GM23338 (cell line): Measurements from ENCODE around the gene TBC1D14. TPM values are rescaled to one million over a fixed set of nuclear protein-coding genes. Genes with fewer than 3 reads are reported as not detected.

Experiments used
- ATAC-seq: fragments of 200-7000 bp; cut with Tn5 transposase; 3 replicates; pipeline ENCODE4 v1.9.1; 2020
- DNase-seq: peaks from one replicate; pipeline ENCODE4 v3.0.0-alpha.2; 2015; ENCODE audit warnings: low spot score
- H2AFZ ChIP-seq: fragments of 200-600 bp; sonication (generic); 2 replicates; pipeline ENCODE4 v1.8.0; 2016; ENCODE audit warnings: antibody characterized with exemption, mild to moderate bottlenecking, moderate library complexity
- H3F3A ChIP-seq: fragments of 200-600 bp; sonication (generic); replicated peaks from 2 replicates; pipeline ENCODE4 v1.8.0; 2017; ENCODE audit warnings: antibody characterized with exemption, mixed run types, low read depth
- H3K27ac ChIP-seq: fragments of 200-600 bp; sonication (generic); 2 replicates; pipeline ENCODE4 v1.6.1; 2016; ENCODE audit warnings: low read depth
- H3K27me3 ChIP-seq: fragments of 200-600 bp; sonication (generic); 2 replicates; pipeline ENCODE4 v1.8.0; 2016; ENCODE audit warnings: mild to moderate bottlenecking, mixed run types, moderate library complexity; ENCODE audit not compliant: insufficient read depth
- H3K36me3 ChIP-seq: fragments of 200-600 bp; sonication (generic); 2 replicates; pipeline ENCODE4 v1.8.0; 2016; ENCODE audit warnings: mild to moderate bottlenecking; ENCODE audit not compliant: insufficient read depth
- H3K4me1 ChIP-seq: fragments of 200-600 bp; sonication (generic); 2 replicates; pipeline ENCODE4 v1.8.0; 2016; ENCODE audit warnings: mild to moderate bottlenecking, moderate library complexity; ENCODE audit not compliant: insufficient read depth
- H3K4me2 ChIP-seq: fragments of 200-600 bp; sonication (generic); 2 replicates; pipeline ENCODE4 v1.7.1; 2017; ENCODE audit warnings: mixed run types
- H3K4me3 ChIP-seq: fragments of 200-600 bp; sonication (generic); 2 replicates; pipeline ENCODE4 v1.6.1; 2016; ENCODE audit warnings: mixed run types
- H3K79me2 ChIP-seq: fragments of 200-600 bp; sonication (generic); replicated peaks from 2 replicates; pipeline ENCODE4 v1.8.0; 2017; ENCODE audit warnings: mild to moderate bottlenecking; ENCODE audit not compliant: insufficient read depth
- H3K9me2 ChIP-seq: fragments of 200-600 bp; sonication (generic); 2 replicates; pipeline ENCODE4 v1.8.0; 2017; ENCODE audit not compliant: insufficient read depth
- H4K20me1 ChIP-seq: fragments of 200-600 bp; sonication (generic); replicated peaks from 2 replicates; pipeline ENCODE4 v1.8.0; 2017; ENCODE audit warnings: mild to moderate bottlenecking; ENCODE audit not compliant: insufficient read depth
- H3K27ac Mint-ChIP-seq: 2 replicates; pipeline ENCODE4 v1.8.0; 2020; ENCODE audit warnings: inconsistent platforms, mild to moderate bottlenecking, moderate library complexity, mixed read lengths
- H3K27me3 Mint-ChIP-seq: 3 replicates; pipeline ENCODE4 v1.8.0; 2022; ENCODE audit warnings: low read depth, mild to moderate bottlenecking, moderate library complexity, mixed read lengths, inconsistent platforms; ENCODE audit not compliant: insufficient read depth, poor library complexity
- H3K36me3 Mint-ChIP-seq: 3 replicates; pipeline ENCODE4 v1.8.0; 2021; ENCODE audit warnings: low read depth, mild to moderate bottlenecking, inconsistent platforms, moderate library complexity, mixed read lengths
- H3K4me1 Mint-ChIP-seq: 3 replicates; pipeline ENCODE4 v1.8.0; 2020; ENCODE audit warnings: mild to moderate bottlenecking, inconsistent platforms, mixed read lengths
- H3K4me3 Mint-ChIP-seq: 3 replicates; pipeline ENCODE4 v1.8.0; 2021; ENCODE audit warnings: moderate library complexity, mild to moderate bottlenecking, inconsistent platforms, mixed read lengths
- H3K9me3 Mint-ChIP-seq: 3 replicates; pipeline ENCODE4 v1.8.0; 2020; ENCODE audit warnings: moderate library complexity, mild to moderate bottlenecking, inconsistent platforms, mixed read lengths
- CTCF ChIP-seq, 2 experiments: fragments of 200-600 bp in 1 of 2; sonication (generic) in 1 of 2; conservative IDR thresholded peaks; 2 replicates each; pipeline versions ENCODE4 v1.5.1 to v1.6.1; 2016 to 2017; ENCODE audit warnings: antibody characterized with exemption in 2 of 2, low read depth in 2 of 2, mild to moderate bottlenecking in 2 of 2, moderate library complexity in 1 of 2
- EZH2 ChIP-seq: fragments of 200-600 bp; sonication (generic); IDR thresholded peaks from one replicate; pipeline ENCODE4 v1.8.0; 2017; ENCODE audit warnings: antibody characterized with exemption, mild to moderate bottlenecking, low read depth; ENCODE audit not compliant: unreplicated experiment
- NANOG ChIP-seq: IDR thresholded peaks from 2 replicates; pipeline ENCODE4 v1.6.1; 2016; ENCODE audit warnings: antibody characterized with exemption, borderline replicate concordance
- ZNF462 ChIP-seq: fragments of 250-450 bp; sonication (Bioruptor Pico); IDR thresholded peaks from 2 replicates; pipeline ENCODE4 v1.5.0; 2020; ENCODE audit warnings: mild to moderate bottlenecking, moderate library complexity
- polyA plus RNA-seq: library from polyadenylated mRNA; unstranded; fragments of >200 nt; fragmentation: Nextera tagmentation; extraction: Ambion mirVana; gene quantifications from 2 replicates; pipeline ENCODE4 v1.2.1, GENCODE V29; 2016
- total RNA-seq: library from RNA; depleted of rRNA; stranded (reverse); fragments of >200 nt; shearing (Covaris generic); gene quantifications from 2 replicates; pipeline ENCODE4 v1.2.3, GENCODE V29; 2014

Gene TBC1D14
- total and polyA plus RNA-seq, 2 experiments from 2014 or later = 18.2 to 59.7 TPM

- Mint-ChIP-seq H3K9me3 (peaks cover 6% of the 10 kb centered on the region), H3K27me3 (no peaks in the 10 kb centered on the region), H3K27ac (no peak overlapping the region), H3K4me1 (no peaks in the 10 kb centered on the region; the same call in 1 of the 3 replicates), H3K4me3 (no peak overlapping the region), H3K36me3 (peaks cover 5% of the 10 kb centered on the region; the same call in 2 of the 3 replicates)
- no peaks in the 10 kb centered on the region for H4K20me1 ChIP-seq
- H3K4me2 ChIP-seq = no peak overlapping the region
- H3K36me3 ChIP-seq = no peaks in the 10 kb centered on the region
- H3K27me3 ChIP-seq = no peaks in the 10 kb centered on the region
- H3K9me2 ChIP-seq = no peaks in the 10 kb centered on the region
- no peak for DNase-seq
- no peak overlapping the region for H3K27ac ChIP-seq
- no peaks in the 10 kb centered on the region for H3K4me1 ChIP-seq
- no peaks in the 10 kb centered on the region for H3K79me2 ChIP-seq
- ATAC-seq = no peak
- TF ChIP-seq CTCF (conservative IDR thresholded peaks at IDR 0.05; ENCODE audit: low read depth in 2 of 2) (no peak), ZNF462 (CRISPR knock-in tag) (no peak), NANOG (no peak), EZH2 (no peak)
- H3F3A ChIP-seq = no peaks in the 10 kb centered on the region
- H3K4me3 ChIP-seq = no peak overlapping the region
- H2AFZ ChIP-seq = no peak overlapping the region
Measured at GRCh38 chr4:6894086-6894478, 15.5 kb upstream of the TBC1D14 start.
